HCT116 (cell line): ENCODE data around the gene DCTN5. TPM values are rescaled to one million over a fixed set of nuclear protein-coding genes. Genes with fewer than 3 reads are reported as not detected.

Experiments
- ATAC-seq: fragments of 200-7000 bp; cut with Tn5 transposase; 2 replicates; pipeline ENCODE4 v1.9.1; 2020; ENCODE audit warnings: mild to moderate bottlenecking, moderate library complexity
- BruUV-seq: library from RNA; stranded (reverse); fragments of 400-500 nt; replicated peaks from 2 replicates; lab custom pipeline; 2021; lab: Mats Ljungman, UMichigan
- CTCF ChIA-PET: fragments of 300-600 bp; sonication (Branson Sonifier 250); formaldehyde crosslinking; loops from one replicate; lab custom pipeline; 2021; ENCODE audit warnings: antibody characterized with exemption; lab: Charles Lee
- POLR2A ChIA-PET: fragments of 300-600, 350-600 bp; sonication (Branson Sonifier 250); formaldehyde crosslinking; loops from one replicate; lab custom pipeline; 2021; ENCODE audit warnings: antibody characterized with exemption; lab: Charles Lee
- RAD21 ChIA-PET, 2 experiments: fragments of 300-600 bp; sonication (Branson Sonifier 250); formaldehyde crosslinking; loops; one replicate each; lab custom pipeline; 2023; ENCODE audit warnings: low total read pairs in 2 of 2; ENCODE audit not compliant: uncharacterized antibody in 2 of 2, unreplicated experiment in 2 of 2, low non-redundant PET in 1 of 2; lab: Charles Lee
- DNase-seq: peaks from one replicate; pipeline ENCODE4 v3.0.0-alpha.2; 2010; ENCODE audit warnings: low read depth, low spot score
- H2AFZ ChIP-seq: fragments of 200-600 bp; shearing (Covaris generic), sonication (generic); 2 replicates; pipeline ENCODE4 v1.6.1; 2017; ENCODE audit warnings: low read depth, mixed run types, mixed read lengths, antibody characterized with exemption, low read length; ENCODE audit not compliant: poor library complexity, severe bottlenecking
- H3K27ac ChIP-seq: 2 replicates; pipeline ENCODE4 v1.5.1; 2012; ENCODE audit warnings: low read depth, low read length
- H3K27me3 ChIP-seq: fragments of 200-600 bp; sonication (generic); 2 replicates; pipeline ENCODE4 v1.6.1; 2016; ENCODE audit warnings: mixed run types, low read length, mixed read lengths; ENCODE audit not compliant: insufficient read depth
- H3K36me3 ChIP-seq, 2 experiments: fragments of 200-500 bp in 1 of 2; fragments of 200-600 bp in 1 of 2; sonication (Bioruptor generic) in 1 of 2; sonication (generic) in 1 of 2; 2 replicates each; pipeline versions ENCODE4 v1.5.1 to v1.6.1; 2014 to 2016; ENCODE audit warnings: low read length in 2 of 2, inconsistent platforms in 1 of 2, mixed read lengths in 1 of 2, mixed run types in 1 of 2; ENCODE audit not compliant: insufficient read depth in 2 of 2, control insufficient read depth in 1 of 2
- H3K4me1 ChIP-seq, 2 experiments: fragments of 200-600 bp in 1 of 2; sonication (generic) in 1 of 2; 2 replicates each; pipeline versions ENCODE4 v1.5.1 to v1.6.1; 2012 to 2017; ENCODE audit warnings: low read length in 2 of 2, inconsistent platforms in 1 of 2, mild to moderate bottlenecking in 1 of 2, mixed read lengths in 1 of 2, mixed run types in 1 of 2, moderate library complexity in 1 of 2; ENCODE audit not compliant: insufficient read depth in 2 of 2, control insufficient read depth in 1 of 2
- H3K4me2 ChIP-seq: fragments of 200-600 bp; sonication (generic); 2 replicates; pipeline ENCODE4 v1.6.1; 2017; ENCODE audit warnings: mixed run types, low read length, mixed read lengths
- H3K4me3 ChIP-seq, 2 experiments: fragments of 200-600 bp in 1 of 2; sonication (generic) in 1 of 2; replicated peaks in 1 of 2; 2 replicates each; pipeline ENCODE4 v1.5.1; 2011 to 2016; ENCODE audit warnings: low read length in 2 of 2, control low read depth in 1 of 2, low read depth in 1 of 2, mild to moderate bottlenecking in 1 of 2, mixed read lengths in 1 of 2, mixed run types in 1 of 2
- H3K79me2 ChIP-seq: fragments of 200-600 bp; sonication (generic); 2 replicates; pipeline ENCODE4 v1.6.1; 2017; ENCODE audit warnings: mild to moderate bottlenecking, mixed run types, low read length, moderate library complexity, mixed read lengths; ENCODE audit not compliant: insufficient read depth
- H3K9ac ChIP-seq: fragments of 200-600 bp; sonication (generic); 2 replicates; pipeline ENCODE4 v1.6.1; 2016; ENCODE audit warnings: low read length, mixed read lengths
- H3K9me2 ChIP-seq: fragments of 200-600 bp; sonication (generic), shearing (Covaris generic); 2 replicates; pipeline ENCODE4 v1.6.1; 2017; ENCODE audit warnings: mixed run types, mild to moderate bottlenecking, moderate library complexity; ENCODE audit not compliant: insufficient read depth
- H3K9me3 ChIP-seq, 2 experiments: fragments of 200-500 bp in 1 of 2; fragments of 200-600 bp in 1 of 2; sonication (Bioruptor generic) in 1 of 2; sonication (generic) in 1 of 2; 2 replicates each; pipeline ENCODE4 v1.6.1; 2014 to 2017; ENCODE audit warnings: low read length in 2 of 2, mixed read lengths in 2 of 2, inconsistent platforms in 1 of 2, low read depth in 1 of 2, mild to moderate bottlenecking in 1 of 2, mixed run types in 1 of 2, moderate library complexity in 1 of 2; ENCODE audit not compliant: control insufficient read depth in 1 of 2, insufficient read depth in 1 of 2
- H4K20me1 ChIP-seq: fragments of 200-600 bp; sonication (generic), shearing (Covaris generic); 2 replicates; pipeline ENCODE4 v1.6.1; 2017; ENCODE audit warnings: mixed run types, mild to moderate bottlenecking, moderate library complexity; ENCODE audit not compliant: insufficient read depth
- CEBPB ChIP-seq: IDR thresholded peaks from 2 replicates; pipeline ENCODE4 v1.6.1; 2012; ENCODE audit warnings: low read depth
- EZH2 ChIP-seq: fragments of 200-600 bp; sonication (generic); IDR thresholded peaks from 2 replicates; pipeline ENCODE4 v1.6.1; 2017; ENCODE audit warnings: antibody characterized with exemption, mixed run types
- FOSL1 ChIP-seq: IDR thresholded peaks from 2 replicates; pipeline ENCODE4 v1.6.1; 2012; ENCODE audit warnings: low read depth
- MAX ChIP-seq: IDR thresholded peaks from 2 replicates; pipeline ENCODE4 v1.6.1; 2012
- POLR2AphosphoS5 ChIP-seq: IDR thresholded peaks from 2 replicates; pipeline ENCODE4 v1.6.1; 2011; ENCODE audit warnings: mild to moderate bottlenecking, low read depth, low read length, moderate library complexity
- REST ChIP-seq: IDR thresholded peaks from 2 replicates; pipeline ENCODE4 v1.6.1; 2012; ENCODE audit warnings: low read depth
- SIN3A ChIP-seq: IDR thresholded peaks from 2 replicates; pipeline ENCODE4 v1.6.1; 2012; ENCODE audit warnings: low read depth
- SP1 ChIP-seq: IDR thresholded peaks from 2 replicates; pipeline ENCODE4 v1.6.1; 2012; ENCODE audit warnings: low read depth
- SRF ChIP-seq: IDR thresholded peaks from 2 replicates; pipeline ENCODE4 v1.6.1; 2012; ENCODE audit warnings: low read depth
- YY1 ChIP-seq: IDR thresholded peaks from 2 replicates; pipeline ENCODE4 v1.6.1; 2011; ENCODE audit warnings: low read length, low read depth, moderate library complexity, mild to moderate bottlenecking; ENCODE audit not compliant: insufficient replicate concordance; ENCODE audit errors: extremely low read depth
- ZBTB33 ChIP-seq: IDR thresholded peaks from 2 replicates; pipeline ENCODE4 v1.6.1; 2011; ENCODE audit warnings: mild to moderate bottlenecking, low read length, moderate library complexity; ENCODE audit not compliant: insufficient replicate concordance; ENCODE audit errors: extremely low read depth
- ZFX ChIP-seq: fragments of 450-650 bp; IDR thresholded peaks from 2 replicates; pipeline ENCODE4 v1.6.1; 2017
- intact Hi-C: fragments of 100-400 bp; cut with micrococcal nuclease; formaldehyde crosslinking; loops from 2 replicates; pipeline ENCODE4 v1.10.0; 2022
- total RNA-seq: library from RNA; stranded (reverse); gene quantifications from one replicate; pipeline ENCODE4 v1.2.1, GENCODE V29; 2021; ENCODE audit not compliant: unreplicated experiment

Gene DCTN5
- total RNA-seq, 1 experiment from 2014 or later: 42.9 TPM

GRCh38 chr16:23651943-23652468, 10.7 kb downstream of the DCTN5 start:
- DNase-seq (no peak), ATAC-seq (no peak)
- TF ChIP-seq REST (no peak), CEBPB (no peak), SRF (no peak), SIN3A (no peak), MAX (no peak), ZBTB33 (no peak), EZH2 (no peak), FOSL1 (no peak), ZFX (no peak), POLR2AphosphoS5 (no peak), SP1 (no peak), YY1 (no peak)
- Histone ChIP-seq H2AFZ (no peak overlapping the region), H3K4me1 (no peaks in the 10 kb centered on the region), H3K4me3 (no peak overlapping the region), H3K27ac (no peak overlapping the region), H3K9me2 (no peaks in the 10 kb centered on the region), H3K79me2 (peaks cover 68% of the 10 kb centered on the region), H3K9me3 (no peaks in the 10 kb centered on the region), H3K27me3 (no peaks in the 10 kb centered on the region), H3K36me3 (peaks cover 0 to 4% of the 10 kb centered on the region in 2 experiments; a peak in 1 of 4 replicates), H3K9ac (no peak overlapping the region), H3K4me2 (no peak overlapping the region), H4K20me1 (no peaks in the 10 kb centered on the region)
- intact Hi-C loops: no loop called here
- no TSS peak for BruUV-seq
- POLR2A ChIA-PET: no interaction called here
- RAD21 ChIA-PET: no interaction called here
- CTCF ChIA-PET: no interaction called here
